NCI-H748 (cell line): ENCODE data around the gene LEMD1.

ENCODE experiments used
- DNase-seq: peaks from one replicate; lab custom pipeline; 2025; ENCODE audit not compliant: unreplicated experiment; lab: John Stamatoyannopoulos, UW

The LEMD1 gene

GRCh38 chr1:205356440-205357139, 65.3 kb downstream of the LEMD1 start, which contains the start of gene KLHDC8A:
Gene KLHDC8A, minus strand, starts transcription at chr1:205356922. Its CDS starts 13,318 bp downstream, at chr1:205343604.
- peak; percentile 34 for DNase-seq

- DNase-seq = no peak
Measured at GRCh38 chr1:205355075-205355453, 66.8 kb downstream of the LEMD1 start.

- DNase-seq = peak; percentile 60
Measured at GRCh38 chr1:205354259-205355074, 67.4 kb downstream of the LEMD1 start.

GRCh38 chr1:205353612-205354011, 68.2 kb downstream of the LEMD1 start:
- DNase-seq = no peak

- no peak for DNase-seq
Measured at GRCh38 chr1:205353191-205353590, 68.7 kb downstream of the LEMD1 start.

GRCh38 chr1:205351984-205352713, 69.7 kb downstream of the LEMD1 start:
- peak; percentile 85 for DNase-seq

GRCh38 chr1:205350691-205351141, 71.1 kb downstream of the LEMD1 start:
- no peak for DNase-seq

- DNase-seq = no peak
Measured at GRCh38 chr1:205350124-205350523, 71.7 kb downstream of the LEMD1 start.

GRCh38 chr1:205348554-205349487, 73.0 kb downstream of the LEMD1 start:
- no peak for DNase-seq

GRCh38 chr1:205346956-205347574, 74.8 kb downstream of the LEMD1 start:
- peak; percentile 22 for DNase-seq

- DNase-seq = no peak
Measured at GRCh38 chr1:205345761-205346160, 76.1 kb downstream of the LEMD1 start.

- peak; percentile 49 for DNase-seq
Measured at GRCh38 chr1:205344066-205344928, 77.6 kb downstream of the LEMD1 start.

- DNase-seq = peak; percentile 51
Measured at GRCh38 chr1:205343431-205344065, 78.3 kb downstream of the LEMD1 start.

- DNase-seq = no peak
Measured at GRCh38 chr1:205342986-205343385, 78.9 kb downstream of the LEMD1 start.

GRCh38 chr1:205340676-205341075, 81.2 kb downstream of the LEMD1 start:
- DNase-seq = no peak

- DNase-seq = no peak
Measured at GRCh38 chr1:205339717-205340116, 82.1 kb downstream of the LEMD1 start.

- DNase-seq = no peak
Measured at GRCh38 chr1:205339197-205339702, 82.6 kb downstream of the LEMD1 start.

GRCh38 chr1:205338011-205338410, 83.8 kb downstream of the LEMD1 start:
- DNase-seq = no peak
